Thoracic aorta (tissue), 2 donors: ENCODE measurements around the gene TMED10. TPM values are rescaled to one million over a fixed set of nuclear protein-coding genes. Genes with fewer than 3 reads are reported as not detected.

Source experiments
- ATAC-seq: fragments of 150-250 bp; one replicate; pipeline ENCODE4 v1.8.0; 2017; ENCODE audit warnings: low read depth; ENCODE audit not compliant: insufficient number of reproducible peaks, low FRiP score
- DNase-seq: peaks from one replicate; pipeline ENCODE4 v3.0.0-alpha.2; 2020; ENCODE audit warnings: low spot score
- H3K27ac ChIP-seq, 2 donors: fragments of 200-600 bp; sonication (generic); 1 replicate in 1 of 2; 2 replicates in 1 of 2; pipeline ENCODE4 v1.5.1; 2016; ENCODE audit warnings: mild to moderate bottlenecking in 2 of 2, moderate library complexity in 2 of 2
- H3K27me3 ChIP-seq: fragments of 200-600 bp; sonication (generic); replicated peaks from 2 replicates; pipeline ENCODE4 v1.6.0; 2016; ENCODE audit warnings: mild to moderate bottlenecking; ENCODE audit not compliant: insufficient read depth
- H3K36me3 ChIP-seq: fragments of 200-600 bp; sonication (generic); one replicate; pipeline ENCODE4 v1.5.1; 2016
- H3K4me1 ChIP-seq, 2 donors: fragments of 200-600 bp; sonication (generic); 1 replicate in 1 of 2; 2 replicates in 1 of 2; pipeline versions ENCODE4 v1.5.1 to v1.6.0; 2016; ENCODE audit warnings: low read depth in 2 of 2, mild to moderate bottlenecking in 1 of 2; ENCODE audit not compliant: control insufficient read depth in 1 of 2
- H3K4me3 ChIP-seq: fragments of 200-600 bp; sonication (generic); 2 replicates; pipeline ENCODE4 v1.5.1; 2016; ENCODE audit warnings: mild to moderate bottlenecking
- H3K9me3 ChIP-seq: fragments of 200-600 bp; sonication (generic); 2 replicates; pipeline ENCODE4 v1.5.1; 2016
- CTCF ChIP-seq: fragments of 200-600 bp; sonication (generic); IDR thresholded peaks from one replicate; pipeline ENCODE4 v1.5.1; 2019; ENCODE audit warnings: antibody characterized with exemption
- total RNA-seq, 2 donors: library from RNA; depleted of rRNA; stranded (reverse); fragments of >200 nt; gene quantifications; one replicate each; pipeline versions ENCODE4 v1.1.0 to v1.2.3, GENCODE V29; 2016

TMED10 gene
- total RNA-seq, 2 donors from 2014 or later: 258 to 342 TPM

- DNase-seq: no peak
- Histone ChIP-seq H3K27ac (no peak overlapping the region), H3K9me3 (no peaks in the 10 kb centered on the region), H3K4me3 (no peak overlapping the region), H3K4me1 (peaks cover 10 to 51% of the 10 kb centered on the region in 2 donors), H3K27me3 (no peaks in the 10 kb centered on the region), H3K36me3 (no peaks in the 10 kb centered on the region)
- ATAC-seq: no peak
- no peak for TF ChIP-seq CTCF
Measured at GRCh38 chr14:75141062-75141461, 35.4 kb downstream of the TMED10 start.

- H3K4me1 ChIP-seq: peaks cover 10 to 49% of the 10 kb centered on the region in 2 donors
- ATAC-seq: no peak
- H3K4me3 ChIP-seq: no peak overlapping the region
- no peaks in the 10 kb centered on the region for H3K27me3 ChIP-seq
- H3K27ac ChIP-seq: no peak overlapping the region
- H3K36me3 ChIP-seq: peaks cover under 1% of the 10 kb centered on the region
- TF ChIP-seq CTCF: no peak
- no peak for DNase-seq
- H3K9me3 ChIP-seq: no peaks in the 10 kb centered on the region
Measured at GRCh38 chr14:75140620-75141019, 35.8 kb downstream of the TMED10 start.

- Histone ChIP-seq H3K27me3 (no peaks in the 10 kb centered on the region), H3K27ac (no peak overlapping the region), H3K36me3 (peaks cover 12% of the 10 kb centered on the region), H3K4me1 (peaks cover 10 to 42% of the 10 kb centered on the region in 2 donors), H3K4me3 (no peak overlapping the region), H3K9me3 (no peaks in the 10 kb centered on the region)
- no peak for ATAC-seq
- TF ChIP-seq CTCF: no peak
- DNase-seq: no peak
Measured at GRCh38 chr14:75139185-75139584, 37.2 kb downstream of the TMED10 start.

- ATAC-seq (no peak), DNase-seq (no peak)
- H3K27ac ChIP-seq: no peak overlapping the region
- H3K9me3 ChIP-seq: no peaks in the 10 kb centered on the region
- no peaks in the 10 kb centered on the region for H3K27me3 ChIP-seq
- no peak for TF ChIP-seq CTCF
- no peak overlapping the region for H3K4me3 ChIP-seq
- H3K36me3 ChIP-seq: peaks cover 19% of the 10 kb centered on the region
- H3K4me1 ChIP-seq: peaks cover 9 to 38% of the 10 kb centered on the region in 2 donors
Measured at GRCh38 chr14:75138492-75138891, 37.9 kb downstream of the TMED10 start.

GRCh38 chr14:75134644-75135043, 41.8 kb downstream of the TMED10 start:
- no peak for TF ChIP-seq CTCF
- H3K36me3 ChIP-seq: peaks cover 19% of the 10 kb centered on the region
- ATAC-seq (no peak), DNase-seq (no peak)
- no peaks in the 10 kb centered on the region for H3K9me3 ChIP-seq
- H3K27ac ChIP-seq: no peak overlapping the region
- no peak overlapping the region for H3K4me3 ChIP-seq
- H3K27me3 ChIP-seq: no peaks in the 10 kb centered on the region
- H3K4me1 ChIP-seq: peaks cover 6 to 15% of the 10 kb centered on the region in 2 donors
